Endothelial cell of umbilical vein (primary cell): ENCODE results near the gene MRPS34.

ENCODE experiments used
- CTCF ChIP-seq, 2 donors: IDR thresholded peaks; 1 replicate in 1 of 2; 2 replicates in 1 of 2; pipeline ENCODE4 v1.5.1; 2011; ENCODE audit warnings: low read length in 2 of 2, mild to moderate bottlenecking in 2 of 2, moderate library complexity in 2 of 2, control low read depth in 1 of 2, inconsistent platforms in 1 of 2, low read depth in 1 of 2; ENCODE audit not compliant: insufficient read depth in 1 of 2; ENCODE audit errors: extremely low read depth in 1 of 2
- EZH2 ChIP-seq: IDR thresholded peaks from 2 replicates; pipeline ENCODE4 v1.6.1; 2012; ENCODE audit warnings: borderline replicate concordance, low read depth, mild to moderate bottlenecking, moderate library complexity, low read length, inconsistent platforms; ENCODE audit not compliant: severe bottlenecking
- JUN ChIP-seq: IDR thresholded peaks from 2 replicates; pipeline ENCODE4 v1.6.1; 2011; ENCODE audit warnings: borderline replicate concordance, low read depth; ENCODE audit not compliant: insufficient read length, insufficient read depth
- MAX ChIP-seq: IDR thresholded peaks from 2 replicates; pipeline ENCODE4 v1.6.1; 2011; ENCODE audit not compliant: insufficient read depth, insufficient read length
- MYC ChIP-seq: IDR thresholded peaks from one replicate; pipeline ENCODE4 v1.6.1; 2011; ENCODE audit warnings: mild to moderate bottlenecking, low read depth, low read length
- POLR2A ChIP-seq: IDR thresholded peaks from 2 replicates; pipeline ENCODE4 v1.6.1; 2012; ENCODE audit warnings: low read depth, mild to moderate bottlenecking, control low read depth, low read length

- no peak for TF ChIP-seq MAX
- no peak for TF ChIP-seq CTCF (IDR thresholded peaks at IDR 0.05; ENCODE audit: extremely low read depth in 1 of 2, insufficient read depth in 1 of 2, low read depth in 1 of 2, low read length in 2 of 2)
- no peak for TF ChIP-seq JUN
- no peak for TF ChIP-seq POLR2A
- TF ChIP-seq MYC = no peak
- TF ChIP-seq EZH2 = no peak
These were observed 26.8 kb downstream of the MRPS34 start for GRCh38 chr16:1745900-1746692.
